22Rv1 (cell line): Measurements from ENCODE around the gene VPS8.

ENCODE experiments used
- H3K27ac ChIP-seq: fragments of 450-650 bp; 2 replicates; pipeline ENCODE4 v1.5.1; 2017
- ZFX ChIP-seq: fragments of 450-650 bp; IDR thresholded peaks from 2 replicates; pipeline ENCODE4 v1.6.1; 2017; ENCODE audit warnings: antibody characterized with exemption, borderline replicate concordance
- TF ChIP-seq, protein P1 (sequence below): fragments of 450-650 bp; IDR thresholded peaks from 2 replicates; pipeline ENCODE4 v1.5.1; 2017; ENCODE audit warnings: mild to moderate bottlenecking

The VPS8 gene

DNA sequence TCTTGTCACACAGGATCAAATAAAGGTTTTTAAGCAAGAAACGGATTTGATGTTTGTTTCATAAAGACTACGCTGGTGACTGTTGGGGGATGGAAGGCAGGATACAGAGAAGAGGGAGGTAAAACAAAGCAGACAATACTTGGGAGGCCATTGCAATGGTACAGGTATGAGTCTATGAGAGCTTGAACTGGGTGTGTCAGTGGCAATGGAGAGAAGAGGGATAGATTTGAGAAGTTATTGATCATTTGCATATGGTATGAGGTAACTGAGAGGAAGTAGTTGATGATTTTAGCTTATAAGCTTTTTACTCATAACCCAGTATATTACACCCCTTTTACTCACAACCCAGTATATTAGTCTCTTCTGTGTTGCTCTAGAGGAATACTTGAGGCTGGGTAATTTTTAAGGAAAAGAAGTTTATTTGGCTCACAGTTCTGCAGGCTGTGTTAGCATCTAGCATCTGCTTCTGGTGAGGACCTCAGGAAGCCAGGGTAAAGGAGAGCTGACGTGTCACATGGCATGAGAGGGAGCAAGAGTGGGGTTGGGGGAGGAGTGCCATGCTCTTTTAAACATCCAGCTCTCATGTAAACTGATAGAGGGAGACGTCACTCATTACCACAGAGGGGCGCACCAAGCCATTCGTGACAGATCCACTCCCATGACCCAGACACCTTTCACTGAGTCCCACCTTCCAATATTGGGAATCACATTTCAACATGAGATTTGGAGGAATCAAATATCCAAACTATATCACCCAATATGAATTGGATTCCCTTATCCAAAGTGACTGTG, 153.9 kb downstream of the VPS8 start:
- no peak for TF ChIP-seq ZFX
- TF ChIP-seq, protein P1, sequence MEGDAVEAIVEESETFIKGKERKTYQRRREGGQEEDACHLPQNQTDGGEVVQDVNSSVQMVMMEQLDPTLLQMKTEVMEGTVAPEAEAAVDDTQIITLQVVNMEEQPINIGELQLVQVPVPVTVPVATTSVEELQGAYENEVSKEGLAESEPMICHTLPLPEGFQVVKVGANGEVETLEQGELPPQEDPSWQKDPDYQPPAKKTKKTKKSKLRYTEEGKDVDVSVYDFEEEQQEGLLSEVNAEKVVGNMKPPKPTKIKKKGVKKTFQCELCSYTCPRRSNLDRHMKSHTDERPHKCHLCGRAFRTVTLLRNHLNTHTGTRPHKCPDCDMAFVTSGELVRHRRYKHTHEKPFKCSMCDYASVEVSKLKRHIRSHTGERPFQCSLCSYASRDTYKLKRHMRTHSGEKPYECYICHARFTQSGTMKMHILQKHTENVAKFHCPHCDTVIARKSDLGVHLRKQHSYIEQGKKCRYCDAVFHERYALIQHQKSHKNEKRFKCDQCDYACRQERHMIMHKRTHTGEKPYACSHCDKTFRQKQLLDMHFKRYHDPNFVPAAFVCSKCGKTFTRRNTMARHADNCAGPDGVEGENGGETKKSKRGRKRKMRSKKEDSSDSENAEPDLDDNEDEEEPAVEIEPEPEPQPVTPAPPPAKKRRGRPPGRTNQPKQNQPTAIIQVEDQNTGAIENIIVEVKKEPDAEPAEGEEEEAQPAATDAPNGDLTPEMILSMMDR, result no peak

DNA sequence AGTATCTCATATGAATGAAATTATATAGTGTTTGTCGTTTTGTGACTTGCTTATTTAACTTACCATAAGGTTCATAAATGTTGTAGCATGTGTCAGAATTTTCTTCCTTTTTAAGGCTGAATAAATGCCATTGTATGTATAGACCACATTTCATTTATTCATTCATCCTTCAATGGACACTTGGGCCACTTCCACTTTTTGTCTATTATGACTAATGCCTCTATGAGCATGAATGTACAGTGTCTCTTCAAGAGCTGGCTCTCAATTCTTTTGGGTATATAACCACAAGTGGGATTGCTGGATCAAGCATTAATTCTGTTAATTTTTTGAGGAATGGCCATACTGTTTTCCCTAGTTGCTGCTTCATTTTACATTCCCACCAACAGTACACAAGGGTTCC, 156.1 kb downstream of the VPS8 start:
- H3K27ac ChIP-seq, result no peak overlapping the region
- TF ChIP-seq, protein P1, result no peak
- no peak for TF ChIP-seq ZFX

More for the DNA sequence above, 153.9 kb downstream of the VPS8 start:
- H3K27ac ChIP-seq, result no peak overlapping the region

DNA sequence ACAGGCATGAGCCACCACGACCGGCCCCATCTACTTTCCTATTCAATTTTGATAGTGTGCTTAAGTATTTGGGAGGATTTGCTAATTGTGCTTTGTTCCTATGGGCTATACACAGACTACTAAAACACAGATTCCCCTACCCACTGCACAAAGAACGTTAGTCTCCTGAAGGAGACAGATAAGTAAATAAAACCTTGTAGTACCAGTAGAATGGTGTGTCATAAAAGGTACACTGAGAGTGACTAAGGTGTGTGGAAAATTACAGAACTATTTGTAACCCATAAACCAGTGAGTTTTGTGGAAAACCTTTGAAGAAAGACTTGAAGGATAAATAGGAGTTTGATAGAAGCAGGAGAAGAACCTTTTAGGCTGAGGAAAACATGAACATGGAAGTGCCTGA, 158.2 kb downstream of the VPS8 start:
- H3K27ac ChIP-seq, result no peak overlapping the region
- TF ChIP-seq ZFX, result no peak
- TF ChIP-seq, protein P1, result no peak

DNA sequence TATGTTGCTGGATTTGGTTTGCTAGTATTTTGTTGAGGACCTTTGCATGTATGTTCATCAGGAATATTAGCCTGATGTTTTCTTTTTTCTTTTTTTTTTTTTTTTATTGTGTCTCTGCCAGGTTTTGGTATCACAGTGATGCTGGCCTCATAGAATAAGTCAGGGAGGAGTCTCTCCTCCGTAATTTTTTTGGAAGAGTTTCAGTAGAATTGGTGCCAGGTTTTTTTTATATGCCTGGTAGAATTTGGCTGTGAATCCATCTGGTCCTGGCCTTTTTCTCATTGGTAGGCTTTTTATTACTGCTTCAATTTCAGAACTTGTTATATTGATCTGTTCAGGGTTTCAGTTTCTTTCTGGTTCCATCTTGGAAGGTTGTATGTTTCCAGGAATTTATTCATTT, 165.8 kb downstream of the VPS8 start:
- no peak for TF ChIP-seq ZFX
- TF ChIP-seq, protein P1, result no peak
- no peak overlapping the region for H3K27ac ChIP-seq

DNA sequence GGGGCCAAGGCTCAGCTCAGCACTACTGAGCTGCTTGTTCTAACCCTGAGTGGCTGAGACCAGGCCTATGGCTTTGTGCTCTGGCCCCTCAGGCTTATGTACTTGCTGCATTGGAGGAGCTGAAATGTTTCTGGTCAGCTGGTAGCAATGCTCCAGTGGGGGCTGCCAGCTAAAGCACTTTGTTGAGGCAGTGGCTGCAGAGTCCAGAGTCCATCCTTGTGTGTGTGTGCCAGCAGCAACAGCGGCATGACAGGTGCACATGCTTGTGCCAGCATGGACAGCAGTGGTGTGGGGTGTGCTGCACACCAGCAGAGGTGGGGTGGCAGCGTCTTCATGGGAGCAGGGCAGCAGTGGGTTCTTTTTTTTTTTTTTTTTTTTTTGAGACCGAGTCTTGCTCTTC, 169.1 kb downstream of the VPS8 start:
- no peak overlapping the region for H3K27ac ChIP-seq
- TF ChIP-seq, protein P1, result no peak
- TF ChIP-seq ZFX, result no peak

DNA sequence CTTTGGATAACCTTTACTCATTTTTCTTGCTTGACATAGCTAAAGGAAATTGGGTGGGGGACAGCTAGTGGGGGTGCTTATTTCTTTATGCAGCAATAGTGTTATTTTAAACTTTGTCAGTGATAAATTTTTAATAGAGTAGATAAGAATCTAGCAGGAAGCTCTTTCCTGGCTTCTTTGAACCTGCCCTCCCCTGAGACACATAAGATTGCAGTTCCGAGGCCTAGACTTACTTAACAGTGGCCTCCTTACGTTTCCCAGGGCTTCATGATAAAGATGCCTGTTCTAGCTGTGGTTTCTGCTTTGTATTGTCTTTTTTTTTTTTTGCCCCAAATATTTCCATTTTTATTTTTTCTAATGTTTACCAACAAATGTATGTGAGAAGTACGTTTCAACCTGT, 170.1 kb downstream of the VPS8 start:
- H3K27ac ChIP-seq, result no peak overlapping the region
- TF ChIP-seq ZFX, result no peak
- TF ChIP-seq, protein P1, result no peak

DNA sequence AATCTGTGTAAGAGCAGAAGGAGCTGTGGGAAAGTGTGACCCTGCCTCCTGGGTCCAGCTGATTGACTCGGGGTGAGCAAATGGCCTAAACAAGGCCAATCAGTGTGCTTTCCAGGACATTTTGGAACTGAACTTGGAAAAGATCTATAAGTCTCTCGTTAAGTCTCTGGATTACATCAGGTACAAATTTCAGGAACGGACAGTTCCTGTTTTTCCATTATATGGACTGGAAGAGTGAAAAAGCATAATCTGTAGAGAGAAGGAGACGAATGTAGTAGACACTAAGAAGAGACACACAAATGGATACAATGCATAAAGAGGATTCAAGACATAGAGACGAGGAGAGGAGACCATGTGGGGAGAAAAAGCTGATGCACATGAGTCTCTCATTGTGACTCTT, 173.6 kb downstream of the VPS8 start:
- TF ChIP-seq, protein P1, result no peak
- no peak for TF ChIP-seq ZFX
- H3K27ac ChIP-seq, result no peak overlapping the region
